CD4-positive, alpha-beta T cell treated with Interleukin-17A for 1 hour (primary cell): ENCODE data around the gene DDX1.

Experiments
- DNase-seq: peaks from one replicate; pipeline ENCODE4 v3.0.0-alpha.2; 2020

The DDX1 gene

GRCh38 chr2:15562354-15563031 lies 29.2 kb upstream of the DDX1 start:
- DNase-seq, result no peak

- no peak for DNase-seq
Measured at GRCh38 chr2:15563227-15564100, 28.2 kb upstream of the DDX1 start.

GRCh38 chr2:15565392-15565791 lies 26.3 kb upstream of the DDX1 start:
- no peak for DNase-seq

GRCh38 chr2:15565994-15566671 lies 25.5 kb upstream of the DDX1 start:
- DNase-seq, result no peak

GRCh38 chr2:15566912-15567311 lies 24.8 kb upstream of the DDX1 start:
- DNase-seq, result no peak

GRCh38 chr2:15568874-15569273 lies 22.8 kb upstream of the DDX1 start:
- DNase-seq, result no peak

- no peak for DNase-seq
Measured at GRCh38 chr2:15570104-15570503, 21.6 kb upstream of the DDX1 start.

GRCh38 chr2:15571729-15572128 lies 19.9 kb upstream of the DDX1 start:
- DNase-seq, result no peak

- peak; percentile 84 for DNase-seq
Measured at GRCh38 chr2:15577071-15577735, 14.5 kb upstream of the DDX1 start.

GRCh38 chr2:15579641-15580040 lies 12.0 kb upstream of the DDX1 start:
- no peak for DNase-seq

- DNase-seq, result no peak
Measured at GRCh38 chr2:15580451-15580850, 11.2 kb upstream of the DDX1 start.

GRCh38 chr2:15582710-15583357 lies 8.8 kb upstream of the DDX1 start:
- DNase-seq, result no peak

- DNase-seq, result no peak
Measured at GRCh38 chr2:15583826-15584225, 7.8 kb upstream of the DDX1 start.

GRCh38 chr2:15584316-15584715 lies 7.4 kb upstream of the DDX1 start:
- DNase-seq, result no peak

GRCh38 chr2:15584767-15585469 lies 6.8 kb upstream of the DDX1 start:
- DNase-seq, result no peak

- peak; percentile 14 for DNase-seq
Measured at GRCh38 chr2:15588329-15588919, 3.2 kb upstream of the DDX1 start.

- no peak for DNase-seq
Measured at GRCh38 chr2:15591373-15591691, 336 bp upstream of the DDX1 start.

GRCh38 chr2:15593327-15593705 lies 1.6 kb downstream of the DDX1 start:
- DNase-seq, result no peak

- DNase-seq, result no peak
Measured at GRCh38 chr2:15594291-15595256, 2.9 kb downstream of the DDX1 start.

GRCh38 chr2:15595342-15595905 lies 3.8 kb downstream of the DDX1 start:
- no peak for DNase-seq
